HEK293 (cell line): ENCODE measurements around the gene SIGLEC10.

Experiments used
- CTCF ChIA-PET: fragments of 350-600 bp; formaldehyde crosslinking; extraction: SDS; loops from one replicate; lab custom pipeline; 2021; ENCODE audit warnings: antibody characterized with exemption; lab: Yijun Ruan, JAX
- POLR2A ChIA-PET: fragments of 300-600 bp; formaldehyde crosslinking; extraction: SDS; loops from one replicate; lab custom pipeline; 2020; ENCODE audit warnings: antibody characterized with exemption, inconsistent platforms; lab: Yijun Ruan, JAX
- H3K27ac ChIP-seq: fragments of 200-500 bp; sonication (Bioruptor generic); 2 replicates; pipeline ENCODE4 v1.5.1; 2014; ENCODE audit warnings: low read depth, low read length, control low read depth, inconsistent platforms; ENCODE audit errors: extremely low read depth
- H3K36me3 ChIP-seq, 2 experiments: fragments of 200-500 bp in 1 of 2; sonication (Bioruptor generic) in 1 of 2; 1 replicate in 1 of 2; 2 replicates in 1 of 2; pipeline ENCODE4 v1.5.1; 2014 to 2017; ENCODE audit warnings: inconsistent platforms in 2 of 2, low read length in 2 of 2; ENCODE audit not compliant: control insufficient read depth in 2 of 2, insufficient read depth in 1 of 2
- H3K4me1 ChIP-seq: fragments of 200-500 bp; sonication (Bioruptor generic); 2 replicates; pipeline ENCODE4 v1.5.1; 2014; ENCODE audit warnings: mild to moderate bottlenecking, low read length, inconsistent platforms; ENCODE audit not compliant: control insufficient read depth, insufficient read depth
- H3K4me3 ChIP-seq: 2 replicates; pipeline ENCODE4 v1.5.1; 2011; ENCODE audit warnings: low read depth, mild to moderate bottlenecking, control low read depth, low read length, moderate library complexity
- H3K9me3 ChIP-seq: fragments of 200-500 bp; sonication (Bioruptor generic); 2 replicates; pipeline ENCODE4 v1.5.1; 2014; ENCODE audit warnings: low read depth, low read length, inconsistent platforms; ENCODE audit not compliant: control insufficient read depth, insufficient read depth
- CTCF ChIP-seq: fragments of 450-650 bp; formaldehyde crosslinking; IDR thresholded peaks from 2 replicates; pipeline ENCODE4 v1.5.1; 2016; ENCODE audit warnings: missing biosample characterization, missing genetic modification characterization
- SALL2 ChIP-seq: fragments of 450-650 bp; formaldehyde crosslinking; IDR thresholded peaks from 2 replicates; pipeline ENCODE4 v1.5.0; 2017; ENCODE audit warnings: missing biosample characterization, mild to moderate bottlenecking, missing genetic modification characterization, borderline replicate concordance
- TRIM28 ChIP-seq: IDR thresholded peaks from 2 replicates; pipeline ENCODE4 v1.6.1; 2011; ENCODE audit warnings: low read length, control low read depth, borderline replicate concordance
- TSHZ1 ChIP-seq: fragments of 450-650 bp; formaldehyde crosslinking; IDR thresholded peaks from 2 replicates; pipeline ENCODE4 v1.5.1; 2016; ENCODE audit warnings: missing biosample characterization, missing genetic modification characterization, borderline replicate concordance
- ZBTB21 ChIP-seq: fragments of 450-650 bp; formaldehyde crosslinking; IDR thresholded peaks from 2 replicates; pipeline ENCODE4 v1.5.1; 2017; ENCODE audit warnings: missing biosample characterization, missing genetic modification characterization
- ZBTB26 ChIP-seq: fragments of 450-650 bp; formaldehyde crosslinking; optimal IDR thresholded peaks from 2 replicates; pipeline ENCODE3; 2016; ENCODE audit warnings: missing biosample characterization, mild to moderate bottlenecking, missing genetic modification characterization
- ZBTB44 ChIP-seq: fragments of 450-650 bp; IDR thresholded peaks from 2 replicates; pipeline ENCODE4 v1.5.1; 2018; ENCODE audit warnings: missing biosample characterization, mild to moderate bottlenecking, missing genetic modification characterization
- ZBTB8A ChIP-seq: fragments of 450-650 bp; formaldehyde crosslinking; IDR thresholded peaks from 2 replicates; pipeline ENCODE4 v1.5.1; 2016; ENCODE audit warnings: missing biosample characterization, missing genetic modification characterization
- ZFP41 ChIP-seq: fragments of 450-650 bp; formaldehyde crosslinking; IDR thresholded peaks from 2 replicates; pipeline ENCODE4 v1.5.1; 2016; ENCODE audit warnings: missing biosample characterization, missing genetic modification characterization, borderline replicate concordance
- ZNF211 ChIP-seq: fragments of 450-650 bp; formaldehyde crosslinking; IDR thresholded peaks from 2 replicates; pipeline ENCODE4 v1.5.1; 2016; ENCODE audit warnings: low read depth, missing biosample characterization, missing genetic modification characterization
- ZNF239 ChIP-seq: fragments of 450-650 bp; formaldehyde crosslinking; IDR thresholded peaks from 2 replicates; pipeline ENCODE4 v1.5.1; 2016; ENCODE audit warnings: missing biosample characterization, missing genetic modification characterization
- ZNF362 ChIP-seq: fragments of 450-650 bp; formaldehyde crosslinking; IDR thresholded peaks from 2 replicates; pipeline ENCODE4 v1.5.1; 2016; ENCODE audit warnings: missing biosample characterization, missing genetic modification characterization
- ZNF391 ChIP-seq: fragments of 450-650 bp; formaldehyde crosslinking; IDR thresholded peaks from 2 replicates; pipeline ENCODE4 v1.5.1; 2016; ENCODE audit warnings: low read depth, missing biosample characterization, missing genetic modification characterization, borderline replicate concordance
- ZNF394 ChIP-seq: fragments of 450-650 bp; formaldehyde crosslinking; IDR thresholded peaks from 2 replicates; pipeline ENCODE4 v1.5.1; 2016; ENCODE audit warnings: missing biosample characterization, missing genetic modification characterization, mild to moderate bottlenecking, moderate library complexity, borderline replicate concordance
- ZNF404 ChIP-seq: fragments of 450-650 bp; formaldehyde crosslinking; IDR thresholded peaks from 2 replicates; pipeline ENCODE4 v1.5.1; 2017; ENCODE audit warnings: missing biosample characterization, missing genetic modification characterization
- ZNF449 ChIP-seq: fragments of 450-650 bp; formaldehyde crosslinking; IDR thresholded peaks from 2 replicates; pipeline ENCODE4 v1.5.1; 2017; ENCODE audit warnings: missing biosample characterization, mild to moderate bottlenecking, missing genetic modification characterization, moderate library complexity
- ZNF626 ChIP-seq: fragments of 450-650 bp; sonication (Bioruptor Pico); formaldehyde crosslinking; IDR thresholded peaks from 2 replicates; pipeline ENCODE4 v1.5.1; 2018; ENCODE audit warnings: missing biosample characterization, missing genetic modification characterization, inconsistent platforms

The SIGLEC10 gene

GRCh38 chr19:51431124-51431523 is 13.7 kb upstream of the SIGLEC10 start:
- Histone ChIP-seq H3K4me1 (no peaks in the 10 kb centered on the region), H3K4me3 (no peak overlapping the region), H3K9me3 (no peaks in the 10 kb centered on the region), H3K36me3 (no peaks in the 10 kb centered on the region), H3K27ac (no peak overlapping the region)
- CTCF ChIA-PET: interaction anchor here (0.7 kb wide), 1 partner anchor 230 kb away, joined by 3 read pairs; no protein-coding TSS in a partner anchor
- POLR2A ChIA-PET: no interaction called here
- TF ChIP-seq ZNF362 (no peak), ZNF391 (tag by site-specific recombination) (no peak), ZBTB21 (tag by site-specific recombination) (no peak), ZNF626 (tag by site-specific recombination) (no peak), SALL2 (no peak), ZFP41 (tag by site-specific recombination) (no peak), ZNF239 (no peak), ZNF404 (tag by site-specific recombination) (no peak), ZBTB44 (no peak), CTCF (tag by site-specific recombination) (no peak)

- H3K4me3 ChIP-seq: no peak overlapping the region
- CTCF ChIA-PET: no interaction called here
Measured at GRCh38 chr19:51430221-51430620, 12.8 kb upstream of the SIGLEC10 start.

More at GRCh38 chr19:51430221-51430620, 12.8 kb upstream of the SIGLEC10 start:
- Histone ChIP-seq H3K4me1 (no peaks in the 10 kb centered on the region), H3K27ac (no peak overlapping the region), H3K9me3 (no peaks in the 10 kb centered on the region), H3K36me3 (no peaks in the 10 kb centered on the region)
- TF ChIP-seq ZBTB26 (tag by site-specific recombination) (no peak), ZNF449 (tag by site-specific recombination) (no peak), ZNF394 (tag by site-specific recombination) (no peak), TSHZ1 (tag by site-specific recombination) (no peak), ZBTB8A (tag by site-specific recombination) (no peak), TRIM28 (no peak), ZNF404 (tag by site-specific recombination) (no peak), ZNF211 (tag by site-specific recombination) (no peak)
- POLR2A ChIA-PET: no interaction called here
